Measurements from ENCODE around the gene KIAA0825.

Gene KIAA0825

DNA sequence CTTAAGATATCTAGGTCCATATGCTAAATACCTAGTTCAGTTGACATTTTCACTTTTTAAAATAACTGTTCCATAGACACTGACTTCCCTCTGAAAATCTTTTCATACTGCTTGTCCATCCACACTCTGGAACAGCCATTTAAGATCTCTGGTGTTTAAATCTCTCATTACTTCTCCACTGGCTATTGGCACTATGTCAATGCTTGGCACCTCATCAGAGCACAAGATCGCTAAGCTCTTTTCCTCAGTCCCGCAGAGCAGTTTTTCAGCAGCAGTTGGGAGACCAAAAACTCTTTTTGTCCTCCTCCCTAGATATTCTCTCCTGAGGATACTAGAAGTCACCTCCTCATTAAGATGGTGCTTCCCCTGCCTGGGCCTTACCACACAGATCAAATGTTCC, 172.7 kb downstream of the KIAA0825 start:
- TF ChIP-seq, protein P1, sequence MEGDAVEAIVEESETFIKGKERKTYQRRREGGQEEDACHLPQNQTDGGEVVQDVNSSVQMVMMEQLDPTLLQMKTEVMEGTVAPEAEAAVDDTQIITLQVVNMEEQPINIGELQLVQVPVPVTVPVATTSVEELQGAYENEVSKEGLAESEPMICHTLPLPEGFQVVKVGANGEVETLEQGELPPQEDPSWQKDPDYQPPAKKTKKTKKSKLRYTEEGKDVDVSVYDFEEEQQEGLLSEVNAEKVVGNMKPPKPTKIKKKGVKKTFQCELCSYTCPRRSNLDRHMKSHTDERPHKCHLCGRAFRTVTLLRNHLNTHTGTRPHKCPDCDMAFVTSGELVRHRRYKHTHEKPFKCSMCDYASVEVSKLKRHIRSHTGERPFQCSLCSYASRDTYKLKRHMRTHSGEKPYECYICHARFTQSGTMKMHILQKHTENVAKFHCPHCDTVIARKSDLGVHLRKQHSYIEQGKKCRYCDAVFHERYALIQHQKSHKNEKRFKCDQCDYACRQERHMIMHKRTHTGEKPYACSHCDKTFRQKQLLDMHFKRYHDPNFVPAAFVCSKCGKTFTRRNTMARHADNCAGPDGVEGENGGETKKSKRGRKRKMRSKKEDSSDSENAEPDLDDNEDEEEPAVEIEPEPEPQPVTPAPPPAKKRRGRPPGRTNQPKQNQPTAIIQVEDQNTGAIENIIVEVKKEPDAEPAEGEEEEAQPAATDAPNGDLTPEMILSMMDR (IDR thresholded peaks at IDR 0.05): no peak

DNA sequence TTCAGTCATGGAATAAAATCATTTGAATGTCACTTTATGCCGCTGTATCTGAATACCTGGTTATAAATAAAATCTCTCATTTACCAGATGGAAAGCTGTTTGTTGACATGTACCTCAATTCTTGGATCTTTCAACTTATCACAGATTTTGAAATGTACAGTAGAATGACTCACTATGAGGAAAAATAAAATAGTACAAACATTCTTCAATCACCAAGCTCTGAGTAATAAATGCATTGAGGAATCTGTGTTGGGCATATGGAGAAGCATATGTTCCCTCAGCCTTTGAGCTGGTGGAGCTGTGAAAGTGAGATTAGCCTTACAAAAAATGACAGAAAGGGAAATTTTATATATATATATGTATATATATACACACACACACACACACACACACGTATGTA, 175.4 kb downstream of the KIAA0825 start:
- TF ChIP-seq, protein P1 (IDR thresholded peaks at IDR 0.05): no peak

DNA sequence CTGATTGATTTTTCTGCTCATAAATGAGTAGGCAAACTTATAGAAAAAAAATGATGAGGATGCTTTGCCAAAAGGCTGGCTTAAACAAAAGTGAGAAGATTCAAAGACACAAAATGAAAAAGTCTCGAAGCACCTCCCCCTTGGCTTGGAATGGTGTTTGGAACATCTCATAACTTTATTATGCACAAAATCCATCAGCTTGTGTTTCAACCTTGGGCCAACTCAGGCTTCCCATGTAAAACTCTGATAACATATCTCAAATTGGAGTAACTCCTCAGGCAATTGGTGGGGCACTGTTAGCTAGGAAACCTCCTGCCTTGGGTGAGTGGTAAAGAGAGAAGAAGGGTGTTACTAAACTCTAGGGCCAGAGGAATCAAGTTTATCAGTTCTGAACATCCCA, 176.3 kb downstream of the KIAA0825 start:
- TF ChIP-seq, protein P1 (IDR thresholded peaks at IDR 0.05): no peak

DNA sequence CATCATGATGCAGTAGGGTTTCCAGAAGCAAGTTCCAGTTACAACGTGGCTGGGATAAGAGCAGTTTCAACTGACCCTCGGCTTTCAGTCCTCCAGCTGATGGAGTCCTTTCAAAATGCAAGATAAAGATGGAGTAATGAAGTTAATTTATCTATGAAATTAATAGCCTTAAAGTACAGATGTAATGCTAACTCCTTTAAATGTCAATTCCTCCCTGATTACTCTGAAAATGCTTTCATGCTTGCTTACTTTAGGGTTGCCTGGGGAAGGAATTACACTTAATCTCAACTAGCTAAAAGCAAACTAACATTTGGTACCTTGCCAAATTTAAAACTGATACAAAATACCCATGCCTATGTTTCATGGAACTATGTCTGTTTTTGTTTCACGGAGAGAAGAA, 178.4 kb downstream of the KIAA0825 start:
- TF ChIP-seq, protein P1 (IDR thresholded peaks at IDR 0.05): no peak

DNA sequence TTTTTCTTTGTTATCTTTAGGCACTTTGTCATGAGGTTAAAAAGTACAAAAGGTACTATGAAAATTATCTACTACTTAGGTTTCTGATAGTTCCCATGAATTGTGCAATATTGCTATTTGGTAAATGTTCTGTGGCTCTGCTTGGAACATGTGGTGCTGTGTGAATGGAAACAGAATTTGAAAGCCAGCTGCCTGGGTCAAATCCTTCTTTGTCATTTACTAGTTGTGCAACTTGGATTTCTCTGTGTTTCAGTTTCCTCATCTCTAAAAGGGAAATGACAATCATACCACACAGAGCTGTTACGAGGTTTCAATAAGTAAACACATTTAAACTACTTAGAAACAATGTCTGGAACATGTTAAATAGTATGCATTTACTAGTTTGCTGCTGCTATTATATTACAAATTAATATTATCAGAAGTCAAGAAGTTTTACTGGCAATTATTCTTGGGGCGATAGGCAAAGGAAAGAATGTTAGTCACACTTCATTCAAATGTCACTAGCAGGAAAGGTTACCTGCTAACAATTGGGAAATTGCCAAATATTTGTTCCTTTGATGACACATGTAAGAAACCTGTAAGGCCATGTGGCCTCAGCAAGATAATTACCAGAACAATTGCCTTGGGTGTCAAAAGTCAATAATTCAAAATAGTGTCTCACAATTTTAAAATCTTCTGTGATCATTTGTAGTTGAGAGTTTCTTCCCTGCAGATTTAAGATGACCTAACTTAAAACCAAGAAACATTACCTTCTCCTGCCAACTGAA, 184.8 kb downstream of the KIAA0825 start:
- TF ChIP-seq, protein P1 (IDR thresholded peaks at IDR 0.05): no peak

DNA sequence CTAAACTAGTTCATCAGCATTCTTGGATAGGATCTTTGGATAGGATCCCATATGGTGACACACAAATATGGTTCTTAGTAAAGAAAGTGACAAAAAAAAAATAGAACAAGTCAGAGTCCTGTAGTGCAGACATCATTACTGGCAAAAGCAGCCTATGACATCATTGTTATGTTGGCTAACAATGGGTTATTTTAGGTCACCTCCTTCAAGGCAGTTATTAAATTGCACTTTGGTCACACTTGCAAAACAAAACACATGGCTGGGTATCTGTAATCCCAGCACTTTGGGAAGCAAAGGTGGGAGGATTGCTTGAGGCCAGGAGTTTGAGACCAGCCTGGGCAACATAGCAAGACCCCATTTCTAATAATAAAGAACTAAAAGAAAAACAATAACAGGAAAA, 185.9 kb downstream of the KIAA0825 start:
- TF ChIP-seq, protein P1 (IDR thresholded peaks at IDR 0.05): no peak

DNA sequence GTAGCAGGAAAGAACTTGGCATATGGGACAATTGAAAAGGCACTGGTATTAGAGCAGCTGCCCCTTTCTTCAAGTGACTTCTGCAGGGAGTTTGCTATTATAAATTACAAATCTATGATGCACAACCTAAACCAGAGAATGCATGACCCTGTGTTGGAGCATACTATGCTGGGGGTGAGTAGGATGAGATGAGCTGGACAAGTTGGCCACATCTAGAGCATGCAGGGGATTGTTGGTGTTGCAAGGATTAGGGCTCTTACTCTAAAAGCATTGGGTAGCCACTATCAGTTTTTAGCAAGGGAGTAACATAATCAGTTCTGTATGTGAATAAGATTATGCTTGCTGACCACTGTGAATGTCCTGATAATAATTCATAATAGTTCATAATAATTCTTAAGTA, 186.7 kb downstream of the KIAA0825 start:
- TF ChIP-seq, protein P1 (IDR thresholded peaks at IDR 0.05): no peak

DNA sequence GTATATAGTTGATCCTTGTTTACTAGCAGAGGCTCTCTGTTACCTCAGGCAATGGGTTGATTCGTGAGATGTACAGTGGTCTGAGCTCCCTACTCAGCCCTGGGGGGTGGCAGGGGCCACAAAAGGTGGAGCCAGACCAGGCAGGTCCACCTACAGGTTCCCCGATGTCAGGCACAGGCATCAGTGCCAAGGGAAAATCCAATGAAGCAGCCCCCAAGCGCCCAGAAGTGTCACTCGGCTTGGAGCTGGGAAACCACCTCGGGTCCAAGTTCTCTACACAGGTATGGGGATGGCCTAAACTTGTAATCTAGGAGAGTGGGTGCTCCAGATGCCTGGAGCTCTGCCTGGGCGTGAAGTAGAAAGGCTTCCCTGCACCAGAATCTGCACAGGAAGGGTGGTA, 188.8 kb downstream of the KIAA0825 start:
- TF ChIP-seq, protein P1 (IDR thresholded peaks at IDR 0.05): no peak
